Esophagus (tissue), 2 donors: ENCODE measurements around the gene YWHAQ. TPM values are rescaled to one million over a fixed set of nuclear protein-coding genes. Genes with fewer than 3 reads are reported as not detected.

Experiments
- H3K27ac ChIP-seq, 2 donors: one replicate each; pipeline ENCODE4 v1.5.1; 2013; ENCODE audit warnings: low read depth in 2 of 2, mild to moderate bottlenecking in 2 of 2, inconsistent platforms in 1 of 2, low read length in 1 of 2, moderate library complexity in 1 of 2
- H3K27me3 ChIP-seq, 2 donors: one replicate each; pipeline ENCODE4 v1.6.1; 2013; ENCODE audit warnings: low read length in 2 of 2, control low read depth in 1 of 2, mild to moderate bottlenecking in 1 of 2; ENCODE audit not compliant: insufficient read depth in 2 of 2, control insufficient read depth in 1 of 2
- H3K36me3 ChIP-seq, 2 donors: one replicate each; pipeline ENCODE4 v1.6.1; 2013; ENCODE audit warnings: low read length in 1 of 2; ENCODE audit not compliant: control insufficient read depth in 2 of 2, insufficient read depth in 2 of 2
- H3K4me1 ChIP-seq, 2 donors: one replicate each; pipeline ENCODE4 v1.6.1; 2013; ENCODE audit warnings: low read length in 1 of 2; ENCODE audit not compliant: control insufficient read depth in 2 of 2, insufficient read depth in 2 of 2
- H3K4me3 ChIP-seq, 2 donors: one replicate each; pipeline ENCODE4 v1.5.1; 2013; ENCODE audit warnings: low read length in 2 of 2, mild to moderate bottlenecking in 2 of 2, low read depth in 1 of 2, moderate library complexity in 1 of 2
- H3K9me3 ChIP-seq, 2 donors: one replicate each; pipeline ENCODE4 v1.6.1; 2013; ENCODE audit warnings: mild to moderate bottlenecking in 2 of 2, low read depth in 1 of 2, low read length in 1 of 2, moderate library complexity in 1 of 2; ENCODE audit not compliant: control insufficient read depth in 2 of 2, insufficient read depth in 1 of 2
- WGBS, 2 donors: extraction: QIAGEN DNeasy Blood & Tissue Kit; methylation state at CpG; one replicate each; pipeline ENCODE4 v1.1.7; 2013; 5-methylcytosine and 5-hydroxymethylcytosine counted together
- polyA plus RNA-seq, 2 donors: library from polyadenylated mRNA; stranded (reverse); fragments of 200-250 nt; gene quantifications; one replicate each; pipeline ENCODE4 v1.2.3, GENCODE V29; 2013
- donor health status: healthy with polysubstance abuse.
- donor health status: Bipolar disorder and iron deficiency.

The YWHAQ gene
- polyA plus RNA-seq, 2 donors: 81.5 to 163 TPM

DNA sequence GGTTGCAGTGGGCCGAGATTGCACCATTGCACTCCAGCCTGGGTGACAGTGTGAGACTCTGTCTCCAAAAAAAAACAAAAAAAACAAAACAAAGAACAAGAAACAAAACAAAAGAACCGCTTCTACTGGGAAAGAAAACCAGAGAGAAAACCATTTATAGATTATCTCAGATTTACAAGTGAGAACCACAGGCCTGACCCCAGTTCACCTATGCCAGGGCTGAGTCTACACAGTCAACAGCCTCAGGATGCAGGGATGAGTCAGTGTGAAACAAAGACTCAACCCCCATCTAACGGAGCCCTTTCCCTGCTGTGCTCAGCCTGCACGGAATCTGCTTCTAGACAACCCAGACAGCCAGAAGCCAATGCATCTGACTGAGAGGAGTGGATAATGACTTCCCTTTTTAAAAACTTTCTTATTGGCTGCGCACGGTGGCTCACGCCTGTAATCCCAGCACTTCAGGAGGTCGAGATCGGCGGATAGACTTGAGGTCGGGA lies 25.5 kb upstream of the YWHAQ start:
- no peaks in the 10 kb centered on the region for H3K27me3 ChIP-seq
- no peak overlapping the region for H3K27ac ChIP-seq
- 77 to 79% methylated on average over 11 of the region's 11 CpGs for WGBS, 2 donors
- no peaks in the 10 kb centered on the region for H3K36me3 ChIP-seq
- H3K4me3 ChIP-seq: no peak overlapping the region
- H3K9me3 ChIP-seq: no peaks in the 10 kb centered on the region
- H3K4me1 ChIP-seq: no peaks in the 10 kb centered on the region

DNA sequence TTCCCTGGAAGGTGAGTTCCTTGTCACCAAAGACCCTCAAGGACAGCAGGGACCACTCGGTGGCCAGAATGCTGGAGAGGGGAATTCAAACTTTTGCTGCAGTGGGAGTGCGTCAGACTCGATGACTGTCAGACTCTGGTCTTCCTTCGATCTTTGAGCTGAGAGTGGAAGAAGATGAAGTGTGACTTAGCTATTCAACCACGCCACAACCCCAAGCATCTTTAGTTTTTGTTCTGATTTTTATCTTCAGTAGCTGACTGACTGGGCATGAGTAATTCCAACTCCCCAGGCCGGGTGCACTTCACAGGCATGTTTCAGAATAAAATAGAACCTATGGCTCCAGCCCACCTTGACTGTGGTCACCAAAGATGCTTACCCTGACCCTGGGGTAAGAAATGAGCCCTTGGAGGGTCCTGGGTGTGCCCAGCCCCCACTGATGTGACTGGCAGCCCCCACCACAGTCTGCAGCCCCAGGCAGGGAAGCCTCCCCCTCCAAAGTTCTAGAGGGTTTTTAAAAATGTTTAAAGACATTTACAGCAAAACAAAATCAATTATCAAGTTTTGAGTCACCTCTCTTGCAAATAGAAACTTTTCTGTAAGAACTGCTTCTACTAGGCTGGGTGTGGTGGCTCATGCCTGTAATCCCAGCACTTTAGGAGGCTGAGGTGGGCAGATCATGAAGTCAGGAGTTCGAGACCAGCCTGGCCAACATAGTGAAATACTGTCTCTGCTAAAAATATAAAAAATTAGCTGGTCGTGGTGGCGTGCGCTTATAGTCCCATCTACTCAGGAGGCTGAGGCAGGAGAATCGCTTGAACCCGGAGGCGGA lies 24.9 kb upstream of the YWHAQ start:
- H3K9me3 ChIP-seq: no peaks in the 10 kb centered on the region
- H3K4me3 ChIP-seq: no peak overlapping the region
- no peaks in the 10 kb centered on the region for H3K4me1 ChIP-seq
- H3K36me3 ChIP-seq: no peaks in the 10 kb centered on the region
- WGBS, 2 donors: 78 to 79% methylated on average over 13 of the region's 13 CpGs
- no peaks in the 10 kb centered on the region for H3K27me3 ChIP-seq
- H3K27ac ChIP-seq: no peak overlapping the region

DNA sequence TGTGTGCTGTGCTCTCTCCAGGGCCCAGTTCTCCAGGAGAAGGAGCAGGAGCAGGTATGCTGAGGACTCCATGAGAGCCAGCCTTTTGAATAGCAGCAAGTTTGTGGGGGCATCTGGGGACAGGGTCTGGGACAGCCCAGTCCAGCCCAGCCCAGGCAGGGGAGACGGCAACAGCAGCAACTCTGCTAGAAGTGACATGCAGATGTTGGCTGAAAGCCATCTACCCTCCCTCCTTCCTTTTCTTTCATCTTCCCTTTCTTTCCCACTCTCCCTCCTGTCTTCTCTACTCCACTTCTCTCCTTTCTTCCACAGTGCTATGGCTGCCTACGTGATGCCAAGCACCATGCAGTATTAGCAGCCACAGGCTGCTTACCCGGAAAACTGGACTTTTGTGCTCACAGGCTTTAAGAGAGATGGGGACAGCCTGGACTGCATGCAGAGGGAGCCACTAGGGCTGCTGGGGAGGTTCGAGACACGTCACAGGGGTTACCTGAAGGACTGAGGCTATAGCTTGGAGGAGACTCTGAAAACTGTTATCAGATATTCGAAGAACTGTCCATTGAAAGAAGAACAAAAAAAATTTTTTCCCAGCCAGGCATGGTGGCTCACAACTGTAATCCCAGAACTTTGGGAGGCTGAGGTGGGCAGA lies 23.8 kb upstream of the YWHAQ start:
- no peaks in the 10 kb centered on the region for H3K9me3 ChIP-seq
- no peak overlapping the region for H3K27ac ChIP-seq
- no peaks in the 10 kb centered on the region for H3K36me3 ChIP-seq
- no peak overlapping the region for H3K4me3 ChIP-seq
- WGBS, 2 donors: 71 to 73% methylated on average over 6 of the region's 6 CpGs
- no peaks in the 10 kb centered on the region for H3K27me3 ChIP-seq
- no peaks in the 10 kb centered on the region for H3K4me1 ChIP-seq

DNA sequence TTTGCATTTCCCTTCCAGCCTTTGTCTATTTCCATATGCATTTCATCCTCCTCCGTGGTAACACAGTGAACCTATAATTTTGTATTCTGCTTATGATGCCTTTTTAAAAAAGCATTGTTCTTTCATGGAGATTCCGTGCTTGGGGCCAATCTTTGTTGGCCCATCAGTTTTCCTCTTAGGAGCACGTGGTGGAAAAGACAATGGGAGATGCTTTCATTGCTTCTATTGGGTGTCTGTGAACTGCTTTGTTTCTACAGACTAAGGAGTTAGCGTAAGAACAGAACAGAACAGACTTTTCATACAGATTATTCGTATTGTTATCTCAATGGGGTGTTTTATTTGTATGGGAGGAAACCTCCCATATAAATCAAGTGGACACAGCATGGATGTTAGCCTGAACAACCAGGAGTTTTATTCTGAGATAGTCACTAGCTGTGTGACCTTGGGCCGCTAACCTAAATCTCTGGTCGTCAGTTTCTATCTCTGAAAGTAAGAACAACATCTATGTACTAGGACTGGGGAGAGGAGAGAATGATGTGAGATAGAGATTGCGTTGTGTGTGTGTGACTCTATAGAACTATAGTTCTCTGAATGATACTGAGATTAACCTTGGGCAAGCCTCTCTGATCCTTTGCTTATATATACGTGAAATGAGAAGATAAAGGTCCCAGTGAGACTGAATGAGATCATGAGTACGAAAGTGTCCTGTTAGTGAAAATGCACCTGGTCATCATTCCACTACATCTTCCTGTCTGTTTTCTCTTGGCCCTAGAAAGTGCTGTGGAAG lies 22.9 kb upstream of the YWHAQ start:
- Histone ChIP-seq H3K9me3 (no peaks in the 10 kb centered on the region), H3K27ac (no peak overlapping the region), H3K27me3 (no peaks in the 10 kb centered on the region), H3K4me1 (no peaks in the 10 kb centered on the region), H3K36me3 (no peaks in the 10 kb centered on the region), H3K4me3 (no peak overlapping the region)
- WGBS, 2 donors: 79 to 83% methylated on average over 10 of the region's 10 CpGs

DNA sequence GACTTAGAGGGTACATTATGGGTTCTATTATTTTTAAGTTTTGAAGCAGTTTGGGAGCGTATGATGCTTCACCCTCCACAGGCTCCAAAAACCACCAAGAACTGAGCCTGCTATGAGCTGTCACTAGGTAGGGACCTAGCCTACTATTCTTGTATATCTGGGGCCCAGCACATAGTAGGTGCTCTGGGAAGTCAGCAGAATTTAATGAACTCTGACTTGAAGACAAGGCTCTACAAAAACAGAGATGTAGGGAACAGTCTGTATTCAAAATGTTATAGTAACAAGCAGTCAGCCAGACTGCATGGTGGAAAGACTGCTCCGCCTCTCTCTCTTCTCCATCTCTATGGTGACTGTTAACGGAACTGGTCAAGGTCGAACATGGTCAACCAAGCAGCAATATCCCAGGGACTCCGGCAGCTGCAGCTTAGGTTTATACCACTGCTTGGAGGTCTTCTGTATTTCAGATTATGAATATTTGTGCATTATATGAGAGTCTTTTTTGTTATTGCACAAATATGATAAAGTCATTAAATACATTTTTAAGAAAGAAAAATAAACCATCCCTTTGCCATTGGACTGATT lies 22.2 kb upstream of the YWHAQ start:
- Histone ChIP-seq H3K4me3 (no peak overlapping the region), H3K27me3 (no peaks in the 10 kb centered on the region), H3K36me3 (no peaks in the 10 kb centered on the region), H3K4me1 (no peaks in the 10 kb centered on the region), H3K9me3 (no peaks in the 10 kb centered on the region), H3K27ac (no peak overlapping the region)
- WGBS, 2 donors: 67 to 81% methylated on average over 5 of the region's 5 CpGs

DNA sequence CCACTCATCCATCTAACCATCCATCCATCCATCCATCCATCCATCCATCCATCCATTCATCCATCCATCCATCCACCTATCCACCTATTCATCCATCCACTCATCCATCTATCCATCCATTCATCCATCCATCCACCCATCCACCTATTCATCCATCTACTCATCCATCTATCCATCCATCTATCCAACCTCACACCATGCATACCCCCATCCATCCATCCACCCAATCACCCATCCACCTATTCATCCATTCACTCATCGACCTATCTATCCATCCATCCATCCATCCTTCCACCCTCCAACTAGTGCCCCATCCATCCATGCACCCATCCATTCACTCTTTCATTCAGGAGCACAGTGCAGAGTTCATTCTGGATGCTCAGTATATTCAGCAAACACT lies 21.5 kb upstream of the YWHAQ start:
- WGBS, 2 donors: 83 to 92% methylated on average over 1 of the region's 1 CpG

DNA sequence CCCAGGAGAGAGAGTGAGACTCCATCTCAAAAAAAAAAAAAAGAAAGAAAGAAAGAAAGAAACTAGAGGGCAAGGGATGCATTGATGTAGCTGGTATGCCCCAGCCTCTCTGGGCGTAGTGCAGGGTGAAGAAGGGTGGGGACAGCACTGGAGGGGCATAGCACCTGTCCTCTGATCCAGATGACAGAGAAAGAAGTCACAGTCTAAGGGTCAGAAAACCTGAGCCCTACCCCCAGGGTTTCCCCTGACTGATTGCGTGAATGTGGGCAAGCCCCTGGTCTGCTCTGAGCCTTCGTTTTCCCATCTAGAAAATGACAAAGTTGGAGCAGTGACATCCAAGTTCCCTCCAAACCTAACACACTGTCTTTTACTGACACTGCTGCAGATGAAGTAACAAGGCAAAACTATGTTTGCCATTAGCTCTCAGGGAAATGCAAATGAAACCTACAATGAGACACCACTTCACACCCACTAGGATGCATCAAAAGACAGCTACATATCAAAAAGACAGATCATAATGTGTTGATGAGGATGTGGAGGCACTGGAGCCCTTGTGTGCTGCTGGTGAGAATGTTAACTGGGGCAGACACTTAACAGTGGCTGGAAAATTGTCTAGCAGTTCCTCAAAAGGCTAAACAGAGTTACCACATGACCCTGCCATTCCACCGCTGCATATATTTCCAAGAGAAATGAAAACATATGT lies 19.5 kb upstream of the YWHAQ start:
- H3K27me3 ChIP-seq: no peaks in the 10 kb centered on the region
- no peaks in the 10 kb centered on the region for H3K9me3 ChIP-seq
- WGBS, 2 donors: 73 to 78% methylated on average over 4 of the region's 4 CpGs
- no peak overlapping the region for H3K4me3 ChIP-seq
- peaks cover 0 to 1% of the 10 kb centered on the region in 2 donors for H3K4me1 ChIP-seq
- no peak overlapping the region for H3K27ac ChIP-seq
- no peaks in the 10 kb centered on the region for H3K36me3 ChIP-seq

More for the DNA sequence above, 21.5 kb upstream of the YWHAQ start:
- H3K27ac ChIP-seq: no peak overlapping the region
- H3K9me3 ChIP-seq: no peaks in the 10 kb centered on the region
- no peaks in the 10 kb centered on the region for H3K27me3 ChIP-seq
- H3K4me3 ChIP-seq: no peak overlapping the region
- no peaks in the 10 kb centered on the region for H3K36me3 ChIP-seq
- H3K4me1 ChIP-seq: no peaks in the 10 kb centered on the region

DNA sequence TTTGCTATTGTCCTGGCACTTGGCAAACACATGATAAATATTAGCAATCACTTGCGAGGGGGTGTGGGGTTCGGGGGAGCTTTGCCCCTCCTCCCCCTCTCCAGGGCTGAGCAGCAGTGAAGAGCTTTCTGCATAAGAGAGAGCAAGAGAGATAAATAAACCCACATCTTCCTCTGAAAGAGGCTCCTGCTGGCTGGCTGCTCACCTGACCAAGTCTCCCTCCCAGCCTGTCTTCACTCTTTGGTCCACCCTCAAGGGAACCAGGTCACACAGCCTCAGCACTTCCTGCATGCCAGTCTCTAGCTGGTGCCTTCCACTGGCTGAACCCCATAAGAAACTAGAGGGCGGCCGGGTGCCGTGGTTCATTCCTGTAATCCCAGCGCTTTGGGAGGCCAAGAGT lies 18.5 kb upstream of the YWHAQ start:
- Histone ChIP-seq H3K36me3 (no peaks in the 10 kb centered on the region), H3K4me3 (no peak overlapping the region), H3K9me3 (no peaks in the 10 kb centered on the region), H3K4me1 (peaks cover 0 to 6% of the 10 kb centered on the region in 2 donors), H3K27ac (no peak overlapping the region), H3K27me3 (no peaks in the 10 kb centered on the region)
- 72 to 75% methylated on average over 6 of the region's 6 CpGs for WGBS, 2 donors

DNA sequence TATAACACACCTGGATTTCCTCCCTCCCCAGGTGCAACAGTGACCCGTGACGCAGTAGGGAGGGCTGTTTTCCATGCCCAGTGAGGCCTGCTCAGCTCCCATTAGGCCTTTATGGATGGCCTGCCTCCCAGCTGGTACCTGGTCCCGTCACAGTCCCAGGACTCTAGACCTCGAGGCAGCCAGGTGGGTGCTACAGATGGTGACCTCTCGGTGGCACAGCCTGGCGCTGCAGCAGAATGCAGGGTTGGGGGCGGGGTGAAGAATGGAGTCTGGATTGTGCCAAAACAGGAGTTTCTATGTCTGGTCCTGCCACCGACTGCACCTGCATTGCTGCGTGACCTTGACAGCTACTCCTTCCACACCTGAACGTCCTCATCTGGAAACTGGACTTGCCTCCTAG lies 18.0 kb upstream of the YWHAQ start:
- no peak overlapping the region for H3K27ac ChIP-seq
- no peaks in the 10 kb centered on the region for H3K27me3 ChIP-seq
- H3K4me1 ChIP-seq: peaks cover 0 to 7% of the 10 kb centered on the region in 2 donors
- H3K36me3 ChIP-seq: no peaks in the 10 kb centered on the region
- H3K9me3 ChIP-seq: no peaks in the 10 kb centered on the region
- H3K4me3 ChIP-seq: no peak overlapping the region
- WGBS, 2 donors: 74 to 78% methylated on average over 10 of the region's 10 CpGs
